Measurements from ENCODE around the gene FCHO2.
"Not testable (repeated sequence)": the region's sequence is repeated elsewhere in the genome, so short reads cannot be mapped to it uniquely, and the experiment has no call there.

The FCHO2 gene

DNA sequence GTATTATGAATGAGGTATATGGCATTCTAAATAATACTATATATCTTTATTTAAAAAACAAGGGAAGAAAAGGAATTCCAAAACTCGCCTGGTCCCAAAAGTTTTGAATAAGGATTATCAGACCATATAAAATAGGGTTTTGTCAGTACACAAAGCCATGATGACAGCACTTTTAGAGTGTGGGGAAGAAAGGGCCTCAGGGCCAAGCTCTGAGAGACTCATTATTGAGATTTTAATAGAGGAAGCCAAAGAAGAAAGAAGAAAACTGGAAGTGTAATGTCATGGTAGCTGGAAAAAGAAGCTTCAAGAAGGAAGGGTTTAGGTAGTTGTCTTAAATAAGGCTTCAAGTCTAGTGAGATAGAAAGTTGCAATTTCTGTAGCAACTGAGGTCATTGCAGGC, 53.0 kb downstream of the FCHO2 start:
- H3K4me3 ChIP-seq (replicated peaks; ENCODE audit: low read depth, low read length), result no peak overlapping the region
- TF ChIP-seq, protein P1, sequence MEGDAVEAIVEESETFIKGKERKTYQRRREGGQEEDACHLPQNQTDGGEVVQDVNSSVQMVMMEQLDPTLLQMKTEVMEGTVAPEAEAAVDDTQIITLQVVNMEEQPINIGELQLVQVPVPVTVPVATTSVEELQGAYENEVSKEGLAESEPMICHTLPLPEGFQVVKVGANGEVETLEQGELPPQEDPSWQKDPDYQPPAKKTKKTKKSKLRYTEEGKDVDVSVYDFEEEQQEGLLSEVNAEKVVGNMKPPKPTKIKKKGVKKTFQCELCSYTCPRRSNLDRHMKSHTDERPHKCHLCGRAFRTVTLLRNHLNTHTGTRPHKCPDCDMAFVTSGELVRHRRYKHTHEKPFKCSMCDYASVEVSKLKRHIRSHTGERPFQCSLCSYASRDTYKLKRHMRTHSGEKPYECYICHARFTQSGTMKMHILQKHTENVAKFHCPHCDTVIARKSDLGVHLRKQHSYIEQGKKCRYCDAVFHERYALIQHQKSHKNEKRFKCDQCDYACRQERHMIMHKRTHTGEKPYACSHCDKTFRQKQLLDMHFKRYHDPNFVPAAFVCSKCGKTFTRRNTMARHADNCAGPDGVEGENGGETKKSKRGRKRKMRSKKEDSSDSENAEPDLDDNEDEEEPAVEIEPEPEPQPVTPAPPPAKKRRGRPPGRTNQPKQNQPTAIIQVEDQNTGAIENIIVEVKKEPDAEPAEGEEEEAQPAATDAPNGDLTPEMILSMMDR (IDR thresholded peaks at IDR 0.05; ENCODE audit: low read depth, low read length, missing control alignments), result no peak
- DNase-seq (ENCODE audit: extremely low read depth, low read depth), result no peak

DNA sequence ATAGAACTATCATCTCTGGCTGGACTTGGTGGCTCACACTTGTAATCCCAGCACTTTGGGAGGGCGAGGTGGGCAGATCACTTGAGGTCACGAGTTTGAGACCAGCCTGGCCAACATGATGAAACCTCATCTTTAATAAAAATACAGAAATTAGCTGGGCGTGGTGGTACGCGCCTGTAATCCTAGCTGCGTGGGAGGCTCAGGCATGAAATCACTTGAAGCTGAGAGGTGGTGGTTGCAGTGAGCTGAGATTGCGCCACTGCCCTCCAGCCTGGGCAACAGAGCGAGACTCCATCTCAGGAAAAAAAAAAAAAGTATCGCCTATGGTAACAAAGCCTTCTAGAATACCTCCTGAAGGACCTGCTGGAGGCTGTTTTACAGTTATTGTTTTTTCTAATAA, 55.8 kb downstream of the FCHO2 start:
- H3K4me3 ChIP-seq (replicated peaks; ENCODE audit: low read depth, low read length); DNase-seq (ENCODE audit: extremely low read depth, low read depth): not testable (repeated sequence)

DNA sequence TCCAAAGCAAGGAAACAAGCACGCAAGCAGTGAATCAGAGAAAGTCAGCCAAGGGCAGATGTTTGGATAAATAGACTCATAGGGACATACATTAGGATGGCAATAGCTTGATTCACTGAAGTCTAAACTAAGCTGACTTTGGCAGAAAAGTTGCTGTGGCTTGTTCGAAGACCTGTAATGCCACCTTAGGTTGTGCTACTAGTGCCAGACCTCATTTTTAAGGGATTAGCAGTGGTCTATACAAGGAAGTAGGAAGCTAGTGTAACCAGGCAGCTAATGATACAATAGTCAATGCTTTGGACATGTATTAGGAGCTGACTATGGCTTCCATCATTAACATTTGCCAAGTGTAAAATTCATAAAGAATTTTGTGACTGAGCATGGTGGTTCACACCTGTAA, 63.1 kb downstream of the FCHO2 start:
- TF ChIP-seq, protein P1 (IDR thresholded peaks at IDR 0.05; ENCODE audit: low read depth, low read length, missing control alignments), result no peak
- DNase-seq (ENCODE audit: extremely low read depth, low read depth), result no peak
- no peak overlapping the region for H3K4me3 ChIP-seq (replicated peaks; ENCODE audit: low read depth, low read length)

DNA sequence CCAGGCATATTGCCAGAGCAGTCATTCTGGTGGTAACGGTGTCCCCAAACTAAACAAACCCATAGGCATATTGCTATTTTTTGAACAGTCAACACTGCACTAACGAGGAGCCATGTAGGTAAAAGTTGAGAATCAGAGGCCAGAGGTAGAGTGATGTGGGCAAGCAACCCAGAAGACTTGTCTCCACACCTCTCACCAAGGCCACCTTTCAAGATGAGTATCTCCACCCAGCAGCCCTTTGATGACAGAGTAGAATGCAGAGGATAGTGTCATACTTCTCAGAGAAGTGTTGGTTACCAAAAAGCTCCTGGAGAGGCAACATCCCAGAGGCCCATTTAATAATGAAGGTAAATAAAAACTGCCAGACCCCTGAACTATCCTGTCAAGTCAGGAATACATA, 63.9 kb downstream of the FCHO2 start:
- no peak for DNase-seq (ENCODE audit: extremely low read depth, low read depth)
- H3K4me3 ChIP-seq (replicated peaks; ENCODE audit: low read depth, low read length), result no peak overlapping the region
- TF ChIP-seq, protein P1 (IDR thresholded peaks at IDR 0.05; ENCODE audit: low read depth, low read length, missing control alignments), result no peak

DNA sequence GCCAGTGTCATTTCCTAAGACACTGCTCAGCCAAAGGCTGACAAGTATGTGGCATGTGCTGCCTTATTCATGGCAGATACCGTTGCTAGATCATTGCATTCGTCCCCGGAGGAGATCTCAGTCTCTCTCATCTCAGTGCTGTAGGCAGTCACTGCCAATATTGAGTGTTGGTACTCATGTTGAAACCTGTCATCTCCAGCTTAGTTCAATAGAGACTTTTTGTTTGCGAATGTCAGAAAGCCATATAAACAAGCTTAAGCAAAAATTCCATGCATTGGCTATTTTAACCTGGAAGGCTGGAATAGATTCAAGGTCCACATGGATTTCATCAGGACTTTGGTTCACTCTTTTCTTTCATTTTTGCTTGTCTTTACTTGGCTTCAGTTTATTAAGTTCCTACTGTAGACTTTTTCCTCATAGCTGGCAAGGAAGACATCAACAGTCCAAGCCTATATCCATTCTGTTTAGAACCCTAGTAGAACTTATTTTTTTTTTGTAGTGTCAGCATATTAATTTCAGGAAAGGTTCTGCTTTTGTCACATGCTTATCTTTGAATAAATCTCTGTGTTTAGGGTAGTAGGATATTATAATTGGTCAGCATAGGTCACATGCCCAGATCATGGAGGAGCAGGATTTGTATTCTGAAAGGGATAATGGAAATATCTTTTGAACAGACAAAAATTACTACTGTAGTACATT, 66.8 kb downstream of the FCHO2 start:
- no peak for DNase-seq (ENCODE audit: extremely low read depth, low read depth)
- no peak overlapping the region for H3K4me3 ChIP-seq (replicated peaks; ENCODE audit: low read depth, low read length)
- TF ChIP-seq, protein P1 (IDR thresholded peaks at IDR 0.05; ENCODE audit: low read depth, low read length, missing control alignments), result no peak

DNA sequence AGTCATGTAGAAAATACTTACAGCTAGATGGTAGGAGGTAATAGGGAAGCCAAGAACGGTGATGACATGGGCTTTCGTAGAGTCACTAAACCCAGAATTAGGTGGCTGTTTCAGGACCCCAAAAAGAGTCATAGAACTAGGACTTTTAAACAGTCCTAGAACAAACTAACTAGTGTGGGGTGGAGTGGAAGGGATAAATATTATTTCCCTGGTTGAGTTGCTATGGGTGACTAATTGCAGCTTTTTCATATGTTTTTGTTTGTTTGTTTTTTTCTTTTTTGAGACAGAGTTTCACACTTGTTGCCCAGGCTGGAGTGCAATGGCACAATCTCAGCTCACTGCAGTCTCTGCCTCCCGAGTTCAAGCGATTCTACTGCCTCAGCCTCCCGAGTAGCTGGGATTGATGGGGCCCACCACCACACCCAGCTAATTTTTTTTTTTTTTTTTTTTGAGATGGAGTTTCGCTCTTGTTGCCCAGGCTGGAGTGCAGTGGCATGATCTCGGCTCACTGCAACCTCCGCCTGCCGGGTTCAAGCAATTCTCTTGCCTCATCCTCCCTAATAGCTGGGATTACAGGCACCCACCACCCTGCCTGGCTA, 69.2 kb downstream of the FCHO2 start:
- not testable (repeated sequence) for DNase-seq (ENCODE audit: extremely low read depth, low read depth); H3K4me3 ChIP-seq (replicated peaks; ENCODE audit: low read depth, low read length)

DNA sequence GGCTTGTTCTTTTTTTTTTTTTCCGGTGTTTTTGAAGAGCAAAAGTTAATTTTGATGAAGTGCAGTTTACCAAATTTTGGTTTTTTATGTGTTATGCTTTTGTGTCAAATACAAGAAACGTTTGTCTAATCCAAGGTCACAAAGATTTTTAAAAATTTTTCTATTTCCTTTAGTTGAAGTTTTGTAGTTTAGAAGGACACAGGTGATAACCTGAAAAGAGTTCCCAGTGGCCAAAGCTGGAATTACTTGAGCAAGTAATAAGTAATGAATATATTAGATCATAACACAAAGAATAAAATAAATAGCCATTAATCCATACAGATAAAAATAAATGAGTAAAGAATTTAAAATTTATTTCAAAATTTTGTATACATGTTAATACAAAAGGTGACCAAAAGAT, 71.5 kb downstream of the FCHO2 start:
- DNase-seq (ENCODE audit: extremely low read depth, low read depth), result no peak
- H3K4me3 ChIP-seq (replicated peaks; ENCODE audit: low read depth, low read length), result no peak overlapping the region
- TF ChIP-seq, protein P1 (IDR thresholded peaks at IDR 0.05; ENCODE audit: low read depth, low read length, missing control alignments), result no peak

DNA sequence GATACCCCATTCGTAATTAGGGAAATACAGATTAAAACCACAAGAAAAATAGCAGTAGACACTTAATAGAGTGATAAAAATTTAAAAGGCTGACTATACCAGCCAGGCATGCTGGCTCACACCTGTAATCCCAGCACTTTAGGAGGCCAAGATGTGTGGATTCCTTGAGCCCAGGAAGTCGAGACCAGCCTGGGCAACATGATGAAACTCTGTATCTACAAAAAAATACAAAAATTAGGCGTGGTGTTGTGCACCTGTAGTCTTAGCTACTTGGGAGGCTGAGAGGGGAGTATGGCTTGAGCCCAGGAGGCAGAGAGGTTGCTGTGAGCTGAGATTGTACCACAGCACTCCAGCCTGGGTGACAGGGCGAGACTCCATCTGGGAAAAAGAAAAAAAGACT, 72.0 kb downstream of the FCHO2 start:
- no peak for DNase-seq (ENCODE audit: extremely low read depth, low read depth)
- TF ChIP-seq, protein P1 (IDR thresholded peaks at IDR 0.05; ENCODE audit: low read depth, low read length, missing control alignments), result no peak
- no peak overlapping the region for H3K4me3 ChIP-seq (replicated peaks; ENCODE audit: low read depth, low read length)

Measured in HFF-Myc (cell line).